GM21390 (cell line): ENCODE data around the gene C12orf60.

Source experiments
- ATAC-seq: cut with Tn5 transposase; IDR thresholded peaks from one replicate; pipeline ENCODE4 v1.9.1; 2021; ENCODE audit not compliant: unreplicated experiment

C12orf60 gene

GRCh38 chr12:14871247-14871646 is 67.8 kb downstream of the C12orf60 start:
- ATAC-seq: no peak

GRCh38 chr12:14871886-14872285 is 68.4 kb downstream of the C12orf60 start:
- ATAC-seq: no peak

GRCh38 chr12:14873440-14874185 is 70.1 kb downstream of the C12orf60 start:
- no peak for ATAC-seq
